Calu3 (cell line): ENCODE measurements around the gene CDKL2. TPM values are rescaled to one million over a fixed set of nuclear protein-coding genes. Genes with fewer than 3 reads are reported as not detected.

Experiments
- BruUV-seq: library from RNA; stranded (reverse); fragments of 400-500 nt; replicated peaks from 2 replicates; lab custom pipeline; 2021; lab: Mats Ljungman, UMichigan
- CTCF ChIA-PET: fragments of 300-600 bp; sonication (Branson Sonifier 250); formaldehyde crosslinking; loops from one replicate; lab custom pipeline; 2022; ENCODE audit warnings: antibody characterized with exemption; lab: Charles Lee
- DNase-seq: peaks from one replicate; pipeline ENCODE4 v3.0.0; 2022
- H3K27ac Mint-ChIP-seq: one replicate; pipeline ENCODE4 v1.8.0; 2022; ENCODE audit warnings: mixed read lengths; ENCODE audit not compliant: unreplicated experiment
- H3K27me3 Mint-ChIP-seq: one replicate; pipeline ENCODE4 v1.8.0; 2022; ENCODE audit warnings: mixed read lengths; ENCODE audit not compliant: unreplicated experiment
- H3K36me3 Mint-ChIP-seq: one replicate; pipeline ENCODE4 v1.8.0; 2022; ENCODE audit warnings: mild to moderate bottlenecking, moderate library complexity, mixed read lengths; ENCODE audit not compliant: insufficient read depth, unreplicated experiment
- H3K4me1 Mint-ChIP-seq: one replicate; pipeline ENCODE4 v1.8.0; 2022; ENCODE audit warnings: mild to moderate bottlenecking, low read depth, mixed read lengths; ENCODE audit not compliant: unreplicated experiment
- H3K4me3 Mint-ChIP-seq: one replicate; pipeline ENCODE4 v1.8.0; 2022; ENCODE audit warnings: mild to moderate bottlenecking, low read depth, moderate library complexity, mixed read lengths; ENCODE audit not compliant: unreplicated experiment
- H3K9me3 Mint-ChIP-seq: one replicate; pipeline ENCODE4 v1.8.0; 2022; ENCODE audit warnings: low read depth, mixed read lengths; ENCODE audit not compliant: unreplicated experiment
- CTCF ChIP-seq: fragments of 200-600 bp; IDR thresholded peaks from one replicate; pipeline ENCODE4 v1.8.0; 2022; ENCODE audit warnings: antibody characterized with exemption; ENCODE audit not compliant: unreplicated experiment
- intact Hi-C: fragments of 100-400 bp; cut with micrococcal nuclease; formaldehyde crosslinking; loops from one replicate; pipeline ENCODE4 v1.10.0; 2022; ENCODE audit not compliant: unreplicated experiment
- total RNA-seq: library from RNA; stranded (reverse); gene quantifications from 2 replicates; pipeline ENCODE4 v1.2.3, GENCODE V29; 2022

CDKL2 gene
- total RNA-seq, 1 experiment from 2014 or later: 2.7 TPM

- TF ChIP-seq CTCF: no peak
- intact Hi-C loops: no loop called here
- Mint-ChIP-seq H3K36me3 (no peaks in the 10 kb centered on the region), H3K4me1 (no peaks in the 10 kb centered on the region), H3K9me3 (no peaks in the 10 kb centered on the region), H3K27ac (no peak overlapping the region), H3K4me3 (no peak overlapping the region), H3K27me3 (no peaks in the 10 kb centered on the region)
- no TSS peak for BruUV-seq
- CTCF ChIA-PET: no interaction called here
- peak; percentile 4 for DNase-seq
These were observed 46.3 kb downstream of the CDKL2 start for GRCh38 chr4:75584067-75584466.

- no peaks in the 10 kb centered on the region for H3K36me3 Mint-ChIP-seq
- no TSS peak for BruUV-seq
These were observed 62.6 kb downstream of the CDKL2 start for GRCh38 chr4:75567725-75568124.

GRCh38 chr4:75566911-75567310, 63.4 kb downstream of the CDKL2 start:
- CTCF ChIA-PET: no interaction called here
- Mint-ChIP-seq H3K27me3 (no peaks in the 10 kb centered on the region), H3K9me3 (no peaks in the 10 kb centered on the region), H3K4me3 (no peak overlapping the region), H3K4me1 (peaks cover 3% of the 10 kb centered on the region), H3K27ac (no peak overlapping the region), H3K36me3 (no peaks in the 10 kb centered on the region)
- no peak for DNase-seq
- no TSS peak for BruUV-seq
- intact Hi-C loops: no loop called here
- TF ChIP-seq CTCF: no peak

More at GRCh38 chr4:75567725-75568124, 62.6 kb downstream of the CDKL2 start:
- CTCF ChIA-PET: no interaction called here
- no peaks in the 10 kb centered on the region for H3K27me3 Mint-ChIP-seq
- H3K9me3 Mint-ChIP-seq: no peaks in the 10 kb centered on the region
- H3K4me3 Mint-ChIP-seq: no peak overlapping the region
- no peak for TF ChIP-seq CTCF
- H3K27ac Mint-ChIP-seq: no peak overlapping the region
- H3K4me1 Mint-ChIP-seq: no peaks in the 10 kb centered on the region
- intact Hi-C loops: no loop called here
- DNase-seq: no peak

GRCh38 chr4:75565481-75565880, 64.8 kb downstream of the CDKL2 start:
- intact Hi-C loops: no loop called here
- Mint-ChIP-seq H3K36me3 (no peaks in the 10 kb centered on the region), H3K4me3 (no peak overlapping the region), H3K27ac (no peak overlapping the region), H3K9me3 (no peaks in the 10 kb centered on the region), H3K27me3 (no peaks in the 10 kb centered on the region), H3K4me1 (peaks cover 7% of the 10 kb centered on the region)
- TF ChIP-seq CTCF: no peak
- CTCF ChIA-PET: no interaction called here
- no TSS peak for BruUV-seq
- DNase-seq: no peak
